GM23248 (cell line): Measurements from ENCODE around the gene EMID1. TPM values are rescaled to one million over a fixed set of nuclear protein-coding genes. Genes with fewer than 3 reads are reported as not detected.
"Not testable (repeated sequence)": the region's sequence is repeated elsewhere in the genome, so short reads cannot be mapped to it uniquely, and the experiment has no call there.

ENCODE experiments used
- DNase-seq: peaks from one replicate; pipeline ENCODE4 v3.0.0-alpha.2; 2015
- H2AFZ ChIP-seq: fragments of 200-600 bp; sonication (generic); 2 replicates; pipeline ENCODE4 v1.6.1; 2016; ENCODE audit warnings: antibody characterized with exemption
- H3F3A ChIP-seq: fragments of 200-600 bp; sonication (generic); 2 replicates; pipeline ENCODE4 v1.6.1; 2016; ENCODE audit warnings: mild to moderate bottlenecking, antibody characterized with exemption, mixed run types; ENCODE audit not compliant: insufficient read depth
- H3K27ac ChIP-seq: fragments of 200-600 bp; sonication (generic); 2 replicates; pipeline ENCODE4 v1.5.1; 2016; ENCODE audit warnings: mild to moderate bottlenecking
- H3K27me3 ChIP-seq: fragments of 200-600 bp; sonication (generic); replicated peaks from 2 replicates; pipeline ENCODE4 v1.6.1; 2016; ENCODE audit warnings: mild to moderate bottlenecking; ENCODE audit not compliant: insufficient read depth
- H3K36me3 ChIP-seq: fragments of 200-600 bp; sonication (generic); 2 replicates; pipeline ENCODE4 v1.6.1; 2016; ENCODE audit warnings: low read depth, mild to moderate bottlenecking
- H3K4me1 ChIP-seq: fragments of 200-600 bp; sonication (generic); 2 replicates; pipeline ENCODE4 v1.6.1; 2016; ENCODE audit warnings: mild to moderate bottlenecking; ENCODE audit not compliant: insufficient read depth
- H3K4me2 ChIP-seq: fragments of 200-600 bp; sonication (generic); one replicate; pipeline ENCODE4 v1.6.1; 2016; ENCODE audit warnings: mild to moderate bottlenecking; ENCODE audit not compliant: unreplicated experiment
- H3K4me3 ChIP-seq: fragments of 200-600 bp; sonication (generic); 2 replicates; pipeline ENCODE4 v1.5.1; 2016; ENCODE audit warnings: mild to moderate bottlenecking
- H3K79me2 ChIP-seq: fragments of 200-600 bp; sonication (generic); 2 replicates; pipeline ENCODE4 v1.6.1; 2016; ENCODE audit warnings: mild to moderate bottlenecking; ENCODE audit not compliant: insufficient read depth
- H3K9ac ChIP-seq: fragments of 200-600 bp; sonication (generic); 2 replicates; pipeline ENCODE4 v1.6.1; 2016; ENCODE audit warnings: mild to moderate bottlenecking
- H3K9me2 ChIP-seq: fragments of 200-600 bp; sonication (generic); 2 replicates; pipeline ENCODE4 v1.6.1; 2016; ENCODE audit warnings: mixed run types, mild to moderate bottlenecking, moderate library complexity; ENCODE audit not compliant: insufficient read depth
- H3K9me3 ChIP-seq: fragments of 200-600 bp; sonication (generic); one replicate; pipeline ENCODE4 v1.6.1; 2017; ENCODE audit warnings: low read depth
- H4K20me1 ChIP-seq: fragments of 200-600 bp; sonication (generic); 2 replicates; pipeline ENCODE4 v1.6.0; 2016; ENCODE audit not compliant: insufficient read depth
- EZH2 ChIP-seq: fragments of 200-600 bp; sonication (generic); IDR thresholded peaks from 2 replicates; pipeline ENCODE4 v1.6.1; 2018; ENCODE audit warnings: antibody characterized with exemption, mild to moderate bottlenecking; ENCODE audit not compliant: insufficient read depth, poor library complexity, severe bottlenecking
- EZH2phosphoT487 ChIP-seq: fragments of 200-600 bp; sonication (generic); IDR thresholded peaks from 2 replicates; pipeline ENCODE4 v1.6.1; 2018; ENCODE audit warnings: antibody characterized with exemption, moderate library complexity, mild to moderate bottlenecking, low read depth; ENCODE audit not compliant: insufficient read depth
- WGBS, 2 experiments: methylation state at CpG; one replicate each; pipeline ENCODE4 v1.1.6; 2015 to 2017; ENCODE audit warnings: low lambda C conversion rate in 2 of 2, low coverage in 1 of 2; ENCODE audit errors: missing lambda C conversion rate in 2 of 2; 5-methylcytosine and 5-hydroxymethylcytosine counted together
- in situ Hi-C: fragments of 300-500 bp; cut with MboI; formaldehyde crosslinking; loops from 2 replicates; pipeline ENCODE4 v1.15.0; 2020
- polyA plus RNA-seq: library from polyadenylated mRNA; unstranded; fragments of >200 nt; fragmentation: Nextera tagmentation; extraction: Ambion mirVana; gene quantifications from 2 replicates; pipeline ENCODE4 v1.2.1, GENCODE V29; 2016
- total RNA-seq: library from RNA; depleted of rRNA; stranded (reverse); fragments of >200 nt; shearing (Covaris generic); gene quantifications from 2 replicates; pipeline ENCODE4 v1.2.3, GENCODE V29; 2014

Gene EMID1
- total and polyA plus RNA-seq, 2 experiments from 2014 or later = not detected

DNA sequence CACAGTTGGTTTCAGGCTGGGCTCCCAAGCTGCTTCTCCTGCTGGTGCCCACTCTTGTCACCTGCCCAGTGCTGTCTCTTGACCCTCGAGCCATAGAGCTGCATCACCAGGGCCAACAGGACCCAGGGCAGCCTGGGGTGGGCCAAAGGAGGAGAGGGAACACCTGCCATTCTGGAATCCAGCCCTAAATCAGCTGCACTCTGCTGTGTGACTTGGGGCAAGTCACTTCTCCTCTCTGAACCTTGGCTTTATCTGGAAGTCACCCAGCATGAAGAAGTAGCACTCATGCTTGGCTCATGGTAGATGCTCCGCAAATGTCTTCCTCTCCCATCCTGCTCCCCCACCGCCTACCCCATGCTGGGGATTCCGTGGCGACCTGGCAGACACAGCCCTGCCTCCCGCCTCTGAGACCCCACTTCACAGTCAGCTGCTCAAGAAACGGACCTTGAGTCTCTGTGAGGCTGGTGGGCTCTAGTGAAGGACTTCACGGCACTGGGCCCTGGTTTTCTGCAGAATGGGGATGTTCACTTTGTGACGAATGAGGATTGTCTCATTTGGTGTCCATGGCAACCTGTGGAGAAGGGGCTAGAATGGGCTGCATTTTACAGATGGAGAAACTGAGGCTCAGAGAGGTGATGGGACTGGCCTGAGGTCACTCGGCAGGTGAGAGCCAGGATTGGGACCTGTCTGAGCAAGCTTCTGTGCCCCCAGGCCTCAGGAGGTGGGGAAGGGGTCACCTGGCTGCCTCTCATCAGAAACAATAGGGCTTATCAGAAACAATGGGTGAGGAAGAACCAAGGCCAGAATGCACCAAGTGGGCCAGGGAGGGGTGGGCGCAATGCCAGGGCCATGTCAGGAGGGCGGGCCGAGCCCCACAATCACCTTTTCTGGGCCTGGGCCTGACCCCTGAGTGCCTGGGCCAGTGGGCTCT lies 12.4 kb downstream of the EMID1 start:
- DNase-seq = no peak
- H3K79me2 ChIP-seq = no peaks in the 10 kb centered on the region
- in situ Hi-C loops = no loop called here

GRCh38 chr22:29218758-29219408 lies 13.2 kb downstream of the EMID1 start:
- no peaks in the 10 kb centered on the region for H3K36me3 ChIP-seq
- H3K4me1 ChIP-seq = no peaks in the 10 kb centered on the region
- H4K20me1 ChIP-seq = no peaks in the 10 kb centered on the region
- no peaks in the 10 kb centered on the region for H3K9me3 ChIP-seq
- WGBS, 2 experiments = 76 to 78% methylated on average over 10 to 11 of the region's 11 CpGs
- TF ChIP-seq EZH2 (no peak), EZH2phosphoT487 (no peak)
- no peak overlapping the region for H3K9ac ChIP-seq
- H3K27me3 ChIP-seq = peaks cover 6% of the 10 kb centered on the region; the same call in 1 of the 2 replicates
- DNase-seq = no peak
- in situ Hi-C loops = no loop called here
- no peak overlapping the region for H3K27ac ChIP-seq
- H3K4me2 ChIP-seq = no peak overlapping the region
- H2AFZ ChIP-seq = no peak overlapping the region
- no peak overlapping the region for H3K4me3 ChIP-seq
- H3K9me2 ChIP-seq = no peaks in the 10 kb centered on the region
- no peaks in the 10 kb centered on the region for H3F3A ChIP-seq
- no peaks in the 10 kb centered on the region for H3K79me2 ChIP-seq

More for the DNA sequence above, 12.4 kb downstream of the EMID1 start:
- no peak for TF ChIP-seq EZH2phosphoT487
- no peak for TF ChIP-seq EZH2
- Histone ChIP-seq H3F3A (no peaks in the 10 kb centered on the region), H3K4me2 (no peak overlapping the region), H3K27ac (no peak overlapping the region), H3K36me3 (no peaks in the 10 kb centered on the region), H2AFZ (no peak overlapping the region), H3K9me3 (no peaks in the 10 kb centered on the region), H3K9ac (no peak overlapping the region), H3K27me3 (peaks cover 2% of the 10 kb centered on the region; the same call in 1 of the 2 replicates), H3K4me1 (no peaks in the 10 kb centered on the region), H3K9me2 (no peaks in the 10 kb centered on the region), H4K20me1 (no peaks in the 10 kb centered on the region), H3K4me3 (no peak overlapping the region)
- WGBS, 2 experiments = 63 to 69% methylated on average over 13 of the region's 13 CpGs

- H3K4me3 ChIP-seq, H3K36me3 ChIP-seq, H3K79me2 ChIP-seq, H3F3A ChIP-seq, H2AFZ ChIP-seq, H3K4me1 ChIP-seq, DNase-seq, H4K20me1 ChIP-seq, H3K4me2 ChIP-seq, H3K9me2 ChIP-seq, H3K9me3 ChIP-seq, in situ Hi-C loops, H3K9ac ChIP-seq, H3K27ac ChIP-seq: not testable (repeated sequence)
- 78 to 83% methylated on average over 2 of the region's 2 CpGs for WGBS, 2 experiments
- H3K27me3 ChIP-seq = peaks cover 11% of the 10 kb centered on the region; the same call in 1 of the 2 replicates
Measured at GRCh38 chr22:29219409-29219782, 13.7 kb downstream of the EMID1 start.

DNA sequence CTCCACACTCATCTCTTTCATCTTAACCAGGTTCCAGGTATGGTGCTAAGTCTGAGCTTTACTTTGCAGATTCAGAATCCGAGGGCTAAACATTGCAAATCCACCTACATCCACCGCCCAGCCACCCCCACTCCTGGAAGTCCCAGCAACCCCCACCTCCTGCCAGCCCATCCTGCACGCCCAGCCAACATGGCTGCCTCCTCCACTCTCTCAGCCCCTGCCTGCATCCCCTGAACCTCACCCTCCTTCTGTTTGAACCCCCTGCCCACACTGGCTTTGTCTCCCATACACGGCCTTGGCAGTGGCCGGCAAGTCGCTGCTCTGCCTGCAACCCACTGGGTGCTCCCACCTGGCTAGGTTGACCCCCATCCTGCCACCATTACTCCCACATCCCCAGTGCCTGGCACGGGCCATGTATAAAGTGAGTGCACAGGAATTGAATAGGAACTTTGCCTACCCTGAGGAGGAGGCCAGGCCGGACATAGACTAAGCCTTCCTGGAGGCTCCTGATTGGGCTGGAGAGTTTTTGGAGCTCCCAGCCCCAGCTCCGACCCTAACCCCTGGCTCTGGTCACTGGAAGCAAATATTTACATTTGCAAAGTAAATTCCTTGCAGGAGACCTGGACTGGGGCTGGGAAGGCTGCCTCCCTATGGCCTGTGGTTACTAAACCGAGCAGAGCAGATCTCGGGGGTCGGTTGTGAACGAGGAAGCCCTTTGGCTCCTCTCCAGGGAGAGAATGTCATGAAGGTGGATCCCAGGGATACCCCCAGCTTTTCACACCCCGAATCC lies 14.4 kb downstream of the EMID1 start:
- Histone ChIP-seq H3K36me3 (no peaks in the 10 kb centered on the region), H3K4me3 (no peak overlapping the region), H3K27me3 (peaks cover 16% of the 10 kb centered on the region; the same call in 1 of the 2 replicates), H3K4me1 (no peaks in the 10 kb centered on the region), H3K79me2 (no peaks in the 10 kb centered on the region), H3F3A (no peaks in the 10 kb centered on the region), H3K9me3 (no peaks in the 10 kb centered on the region), H2AFZ (no peak overlapping the region), H4K20me1 (no peaks in the 10 kb centered on the region), H3K9ac (no peak overlapping the region), H3K4me2 (no peak overlapping the region), H3K9me2 (no peaks in the 10 kb centered on the region), H3K27ac (no peak overlapping the region)
- in situ Hi-C loops = no loop called here
- no peak for DNase-seq
- WGBS, 2 experiments = 64 to 65% methylated on average over 14 of the region's 14 CpGs
- TF ChIP-seq EZH2phosphoT487 (no peak), EZH2 (no peak)
